Endothelial cell of umbilical vein (primary cell): ENCODE measurements around the gene SLC41A3. TPM values are rescaled to one million over a fixed set of nuclear protein-coding genes. Genes with fewer than 3 reads are reported as not detected.

ENCODE experiments used
- BruUV-seq: library from RNA; stranded (reverse); fragments of 400-500 nt; replicated peaks from 2 replicates; lab custom pipeline; 2021; lab: Mats Ljungman, UMichigan
- CTCF ChIA-PET: fragments of 300-600, 350-600 bp; sonication (Branson Sonifier 250); formaldehyde crosslinking; loops from one replicate; lab custom pipeline; 2021; ENCODE audit warnings: antibody characterized with exemption, inconsistent platforms; lab: Charles Lee
- POLR2A ChIA-PET: fragments of 300-600, 350-600 bp; sonication (Branson Sonifier 250); formaldehyde crosslinking; loops from one replicate; lab custom pipeline; 2021; ENCODE audit warnings: antibody characterized with exemption, inconsistent platforms; lab: Charles Lee
- DNase-seq: peaks from one replicate; pipeline ENCODE4 v3.0.0-alpha.2; 2011; ENCODE audit warnings: low read depth, low spot score
- FAIRE-seq: peaks from 2 replicates; lab custom pipeline; 2011; peaks lifted over from hg19 to GRCh38; lab: Jason Lieb, UNC
- H2AFZ ChIP-seq: 2 replicates; pipeline ENCODE4 v1.6.0; 2012; ENCODE audit warnings: low read depth, low read length, control low read depth, inconsistent platforms
- H3K27ac ChIP-seq: 2 replicates; pipeline ENCODE4 v1.5.1; 2011; ENCODE audit warnings: low read depth, mild to moderate bottlenecking, control low read depth, low read length, moderate library complexity; ENCODE audit not compliant: insufficient read depth
- H3K27me3 ChIP-seq, 2 experiments: 2 replicates each; pipeline versions ENCODE4 v1.6.0 to v1.6.1; 2011; ENCODE audit warnings: low read length in 2 of 2, mixed read lengths in 1 of 2; ENCODE audit not compliant: control insufficient read depth in 2 of 2, insufficient read depth in 2 of 2
- H3K36me3 ChIP-seq, 2 experiments: 2 replicates in 1 of 2; 3 replicates in 1 of 2; pipeline ENCODE4 v1.5.1; 2011; ENCODE audit warnings: low read length in 2 of 2, mild to moderate bottlenecking in 1 of 2, moderate library complexity in 1 of 2; ENCODE audit not compliant: control insufficient read depth in 2 of 2, insufficient read depth in 2 of 2; ENCODE audit errors: extremely low read depth in 1 of 2
- H3K4me1 ChIP-seq: 3 replicates; pipeline ENCODE4 v1.5.1; 2011; ENCODE audit warnings: mild to moderate bottlenecking, low read length; ENCODE audit not compliant: control insufficient read depth, insufficient read depth; ENCODE audit errors: extremely low read depth
- H3K4me2 ChIP-seq: 2 replicates; pipeline ENCODE4 v1.6.1; 2011; ENCODE audit warnings: low read length, control low read depth, mixed read lengths; ENCODE audit not compliant: insufficient read depth
- H3K4me3 ChIP-seq, 3 experiments: fragments of 200-600 bp in 1 of 3; sonication (generic), shearing (Covaris generic) in 1 of 3; replicated peaks in 1 of 3; 2 replicates each; pipeline ENCODE4 v1.5.1; 2011 to 2016; ENCODE audit warnings: control low read depth in 3 of 3, low read length in 3 of 3, mild to moderate bottlenecking in 2 of 3, inconsistent platforms in 1 of 3, low read depth in 1 of 3, moderate library complexity in 1 of 3; ENCODE audit not compliant: insufficient read depth in 1 of 3
- H3K79me2 ChIP-seq: 2 replicates; pipeline ENCODE4 v1.6.0; 2012; ENCODE audit warnings: low read length, inconsistent platforms; ENCODE audit not compliant: control insufficient read depth, insufficient read depth
- H3K9ac ChIP-seq: replicated peaks from 2 replicates; pipeline ENCODE3; 2011; ENCODE audit warnings: low read length, control low read depth; ENCODE audit not compliant: insufficient read depth; ENCODE audit errors: extremely low read depth
- H3K9me1 ChIP-seq: replicated peaks from 3 replicates; pipeline ENCODE4 v1.6.0; 2011; ENCODE audit warnings: mild to moderate bottlenecking, low read length; ENCODE audit not compliant: control insufficient read depth, insufficient read depth; ENCODE audit errors: extremely low read depth
- H3K9me3 ChIP-seq: replicated peaks from 2 replicates; pipeline ENCODE4 v1.5.1; 2012; ENCODE audit warnings: low read length, inconsistent platforms; ENCODE audit not compliant: control insufficient read depth, insufficient read depth
- H4K20me1 ChIP-seq: replicated peaks from 2 replicates; pipeline ENCODE3; 2011; ENCODE audit warnings: mild to moderate bottlenecking, low read length; ENCODE audit not compliant: control insufficient read depth, insufficient read depth; ENCODE audit errors: extremely low read depth
- CTCF ChIP-seq, 2 donors: IDR thresholded peaks; 1 replicate in 1 of 2; 2 replicates in 1 of 2; pipeline ENCODE4 v1.5.1; 2011; ENCODE audit warnings: low read length in 2 of 2, mild to moderate bottlenecking in 2 of 2, moderate library complexity in 2 of 2, control low read depth in 1 of 2, inconsistent platforms in 1 of 2, low read depth in 1 of 2; ENCODE audit not compliant: insufficient read depth in 1 of 2; ENCODE audit errors: extremely low read depth in 1 of 2
- EZH2 ChIP-seq: IDR thresholded peaks from 2 replicates; pipeline ENCODE4 v1.6.1; 2012; ENCODE audit warnings: borderline replicate concordance, low read depth, mild to moderate bottlenecking, moderate library complexity, low read length, inconsistent platforms; ENCODE audit not compliant: severe bottlenecking
- GATA2 ChIP-seq: IDR thresholded peaks from 2 replicates; pipeline ENCODE4 v1.7.0; 2011; ENCODE audit warnings: low read depth, mild to moderate bottlenecking, moderate library complexity, mixed read lengths, low read length; ENCODE audit not compliant: insufficient read length, insufficient read depth
- JUN ChIP-seq: IDR thresholded peaks from 2 replicates; pipeline ENCODE4 v1.6.1; 2011; ENCODE audit warnings: borderline replicate concordance, low read depth; ENCODE audit not compliant: insufficient read length, insufficient read depth
- MAX ChIP-seq: IDR thresholded peaks from 2 replicates; pipeline ENCODE4 v1.6.1; 2011; ENCODE audit not compliant: insufficient read depth, insufficient read length
- POLR2A ChIP-seq: IDR thresholded peaks from 2 replicates; pipeline ENCODE4 v1.6.1; 2012; ENCODE audit warnings: low read depth, mild to moderate bottlenecking, control low read depth, low read length
- POLR2AphosphoS5 ChIP-seq: IDR thresholded peaks from 2 replicates; pipeline ENCODE4 v1.6.1; 2012; ENCODE audit warnings: low read depth, mild to moderate bottlenecking, control low read depth, low read length, moderate library complexity; ENCODE audit not compliant: insufficient read depth
- dilution Hi-C: fragments of 300-500 bp; cut with MboI; formaldehyde crosslinking; loops from one replicate; pipeline ENCODE4 v1.15.0; 2019; ENCODE audit warnings: low sequenced_read_pairs; ENCODE audit not compliant: extremely low pct_ligation_motif_present
- intact Hi-C: fragments of 100-400 bp; cut with micrococcal nuclease; formaldehyde crosslinking; loops from one replicate; pipeline ENCODE4 v1.10.0; 2022
- polyA plus RNA-seq, 4 experiments: library from polyadenylated mRNA; depleted of rRNA in 3 of 4; stranded (reverse) in 3 of 4; unstranded in 1 of 4; fragments of >200 nt; gene quantifications; 2 replicates each; pipeline versions ENCODE4 v1.2.1 to v1.2.3, GENCODE V29; 2011 to 2012; ENCODE audit warnings: missing spikeins in 1 of 4
- total RNA-seq: library from RNA; stranded (reverse); gene quantifications from 2 replicates; pipeline ENCODE4 v1.2.3, GENCODE V29; 2021

Gene SLC41A3
- total and polyA plus RNA-seq, 2 donors (not counting 3 experiments of a cell fraction or from before 2014, with no cell fraction given) = 52.5 to 118 TPM

GRCh38 chr3:126026761-126027160, 57.2 kb downstream of the SLC41A3 start:
- Histone ChIP-seq H3K4me1 (no peaks in the 10 kb centered on the region), H3K9me3 (no peaks in the 10 kb centered on the region), H3K27me3 (no peaks in the 10 kb centered on the region), H3K9ac (no peak overlapping the region), H3K36me3 (peaks cover 0 to 5% of the 10 kb centered on the region in 2 experiments), H3K4me3 (no peak overlapping the region), H3K4me2 (no peak overlapping the region), H3K79me2 (no peaks in the 10 kb centered on the region), H2AFZ (no peak overlapping the region), H4K20me1 (no peaks in the 10 kb centered on the region), H3K9me1 (no peaks in the 10 kb centered on the region), H3K27ac (no peak overlapping the region)
- TF ChIP-seq EZH2 (no peak), POLR2A (no peak), POLR2AphosphoS5 (no peak), MAX (no peak), GATA2 (no peak), JUN (no peak), CTCF (IDR thresholded peaks at IDR 0.05; ENCODE audit: extremely low read depth in 1 of 2, insufficient read depth in 1 of 2, low read depth in 1 of 2, low read length in 2 of 2) (no peak)
- no TSS peak for BruUV-seq
- FAIRE-seq = no peak
- DNase-seq = no peak
- ChIA-PET POLR2A (no interaction called here), CTCF (no interaction called here)
- intact Hi-C loops = no loop called here
- dilution Hi-C loops = no loop called here
